Karpas-422 (cell line): ENCODE measurements around the gene ZNF134. TPM values are rescaled to one million over a fixed set of nuclear protein-coding genes. Genes with fewer than 3 reads are reported as not detected.

Experiments
- DNase-seq: peaks from one replicate; pipeline ENCODE4 v3.0.0-alpha.2; 2015
- H2AFZ ChIP-seq: fragments of 200-600 bp; sonication (generic); 2 replicates; pipeline ENCODE4 v1.6.1; 2014; ENCODE audit warnings: antibody characterized with exemption, low read length, mixed read lengths
- H3K27ac ChIP-seq: fragments of 200-600 bp; sonication (generic); 2 replicates; pipeline ENCODE4 v1.5.1; 2014; ENCODE audit warnings: mild to moderate bottlenecking, low read length, moderate library complexity
- H3K27me3 ChIP-seq: fragments of 200-600 bp; sonication (generic); 2 replicates; pipeline ENCODE4 v1.6.1; 2014; ENCODE audit warnings: low read length, mixed read lengths
- H3K36me3 ChIP-seq: fragments of 200-600 bp; sonication (generic); 2 replicates; pipeline ENCODE4 v1.6.1; 2014; ENCODE audit warnings: low read length, mixed read lengths; ENCODE audit not compliant: insufficient read depth
- H3K4me1 ChIP-seq: fragments of 200-600 bp; sonication (generic); 2 replicates; pipeline ENCODE4 v1.6.1; 2014; ENCODE audit warnings: mild to moderate bottlenecking, low read length, mixed read lengths
- H3K4me2 ChIP-seq: fragments of 200-600 bp; sonication (generic); 2 replicates; pipeline ENCODE4 v1.6.1; 2014; ENCODE audit warnings: low read length, low read depth, mild to moderate bottlenecking; ENCODE audit not compliant: poor library complexity, severe bottlenecking
- H3K4me3 ChIP-seq: fragments of 200-600 bp; sonication (generic); 2 replicates; pipeline ENCODE4 v1.5.1; 2014; ENCODE audit warnings: mild to moderate bottlenecking, antibody characterized with exemption, low read length, mixed read lengths
- H3K79me2 ChIP-seq: fragments of 200-600 bp; sonication (generic); 2 replicates; pipeline ENCODE4 v1.6.1; 2014; ENCODE audit warnings: mild to moderate bottlenecking, low read length, mixed read lengths
- H3K9ac ChIP-seq: fragments of 200-600 bp; sonication (generic); 2 replicates; pipeline ENCODE4 v1.6.0; 2014; ENCODE audit warnings: low read length
- H3K9me2 ChIP-seq: fragments of 200-600 bp; sonication (generic), shearing (Covaris generic); replicated peaks from 2 replicates; pipeline ENCODE4 v1.6.0; 2014; ENCODE audit warnings: mild to moderate bottlenecking, low read length, moderate library complexity; ENCODE audit not compliant: insufficient read depth
- H3K9me3 ChIP-seq: fragments of 300-700, 200-600 bp; sonication (generic); 2 replicates; pipeline ENCODE4 v1.6.1; 2014; ENCODE audit warnings: low read length, mixed read lengths
- H4K20me1 ChIP-seq: fragments of 200-600 bp; sonication (generic); 2 replicates; pipeline ENCODE4 v1.6.1; 2014; ENCODE audit warnings: mild to moderate bottlenecking, antibody characterized with exemption, low read length, low read depth; ENCODE audit not compliant: insufficient read depth
- total RNA-seq: library from RNA; depleted of rRNA; stranded (reverse); fragments of >200 nt; shearing (Covaris generic); gene quantifications from 2 replicates; pipeline ENCODE4 v1.2.3, GENCODE V29; 2014; ENCODE audit warnings: low replicate concordance

Gene ZNF134
- total RNA-seq, 1 experiment from 2014 or later = 13.7 TPM

DNA sequence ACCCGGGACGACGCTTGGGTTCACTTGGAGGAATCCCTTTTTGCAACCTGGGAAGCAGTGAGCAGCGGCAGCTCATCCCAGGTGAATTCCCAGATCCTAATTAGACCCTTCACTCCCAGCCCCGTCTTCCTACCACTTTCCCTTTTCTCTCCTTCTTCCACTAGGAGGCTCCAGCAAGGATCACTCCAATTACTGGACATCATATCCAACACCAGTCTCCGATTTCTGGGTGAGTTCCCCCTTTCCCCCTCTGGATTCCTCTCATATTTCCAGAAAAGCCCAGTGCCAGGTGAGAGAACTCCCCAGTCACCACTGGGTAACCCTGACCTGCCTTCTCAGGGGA, 37.6 kb downstream of the ZNF134 start:
- Histone ChIP-seq H3K36me3 (no peaks in the 10 kb centered on the region; the same call in 1 of the 2 replicates), H3K27ac (no peak overlapping the region), H3K27me3 (no peaks in the 10 kb centered on the region), H2AFZ (no peak overlapping the region), H3K9me3 (peaks cover 7% of the 10 kb centered on the region; the same call in 1 of the 2 replicates), H3K9ac (no peak overlapping the region), H3K9me2 (no peaks in the 10 kb centered on the region), H4K20me1 (no peaks in the 10 kb centered on the region), H3K4me2 (no peak overlapping the region), H3K79me2 (no peaks in the 10 kb centered on the region), H3K4me3 (no peak overlapping the region), H3K4me1 (no peaks in the 10 kb centered on the region)
- no peak for DNase-seq

DNA sequence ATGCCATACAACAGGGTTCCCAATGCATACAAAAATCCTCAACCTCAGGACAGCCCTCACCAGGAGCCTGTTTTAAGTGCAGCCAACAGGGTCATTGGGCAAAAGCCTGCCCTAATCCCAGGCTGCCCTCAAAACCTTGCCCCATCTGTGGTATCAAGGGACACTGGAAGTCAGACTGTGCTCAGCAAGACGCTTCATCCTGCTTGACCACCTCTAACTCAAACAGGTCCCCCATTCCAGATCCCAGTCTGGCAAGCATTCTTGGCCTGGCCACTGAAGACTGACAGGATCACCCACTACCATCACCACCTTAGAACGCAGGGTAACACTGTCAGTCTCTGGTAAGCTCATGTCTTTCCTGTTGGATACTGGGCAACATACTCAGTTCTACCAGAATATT, 39.6 kb downstream of the ZNF134 start:
- H3K4me3 ChIP-seq = no peak overlapping the region
- no peaks in the 10 kb centered on the region for H3K27me3 ChIP-seq
- DNase-seq = no peak
- H2AFZ ChIP-seq = no peak overlapping the region
- no peak overlapping the region for H3K27ac ChIP-seq
- H3K4me2 ChIP-seq = no peak overlapping the region
- no peaks in the 10 kb centered on the region for H3K4me1 ChIP-seq
- no peaks in the 10 kb centered on the region; the same call in 1 of the 2 replicates for H3K36me3 ChIP-seq
- no peaks in the 10 kb centered on the region for H4K20me1 ChIP-seq
- peaks cover 7% of the 10 kb centered on the region; the same call in 1 of the 2 replicates for H3K9me3 ChIP-seq
- no peaks in the 10 kb centered on the region for H3K79me2 ChIP-seq
- no peak overlapping the region for H3K9ac ChIP-seq
- H3K9me2 ChIP-seq = no peaks in the 10 kb centered on the region

DNA sequence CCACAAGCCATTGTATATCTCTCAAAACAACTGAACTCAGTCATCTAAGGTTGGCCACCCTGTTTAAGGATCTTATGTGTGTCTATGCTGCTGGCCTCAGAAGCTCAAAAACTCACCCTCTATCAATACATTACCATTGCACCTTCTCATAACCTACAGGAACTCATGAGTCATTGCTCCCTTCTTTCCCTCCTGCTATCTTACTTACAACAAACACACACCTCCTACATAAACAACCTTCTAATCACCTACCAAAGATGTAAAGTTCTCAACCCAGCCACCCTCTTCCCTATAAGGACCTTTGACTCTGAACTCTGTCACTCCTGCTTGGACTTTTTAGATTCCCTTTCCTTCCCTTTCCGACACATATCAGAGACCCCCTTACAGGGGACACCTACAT, 41.4 kb downstream of the ZNF134 start:
- Histone ChIP-seq H3K27ac (no peak overlapping the region), H3K27me3 (no peaks in the 10 kb centered on the region), H3K36me3 (no peaks in the 10 kb centered on the region; the same call in 1 of the 2 replicates), H3K9me3 (peaks cover 7% of the 10 kb centered on the region; the same call in 1 of the 2 replicates), H2AFZ (no peak overlapping the region), H4K20me1 (no peaks in the 10 kb centered on the region), H3K4me2 (no peak overlapping the region), H3K9me2 (no peaks in the 10 kb centered on the region), H3K4me1 (no peaks in the 10 kb centered on the region), H3K9ac (no peak overlapping the region), H3K79me2 (no peaks in the 10 kb centered on the region), H3K4me3 (no peak overlapping the region)
- no peak for DNase-seq

DNA sequence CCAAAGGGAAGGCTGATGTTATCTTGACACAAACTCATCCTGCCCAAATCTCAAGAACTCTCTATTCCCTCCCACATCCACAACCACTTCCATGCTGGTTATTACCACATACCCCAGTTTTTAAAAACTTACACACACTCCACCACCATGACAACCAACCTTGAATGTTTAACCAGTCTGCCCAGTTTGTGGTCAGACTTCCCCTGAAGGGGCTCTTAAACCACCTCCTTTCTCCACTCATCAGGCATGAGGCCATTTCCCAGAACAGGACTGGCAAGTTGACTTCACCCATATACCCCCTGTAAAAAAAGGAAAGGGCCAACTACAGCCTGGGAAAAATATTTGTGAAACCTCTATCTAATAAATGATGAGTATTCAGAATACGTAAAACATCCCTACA, 42.3 kb downstream of the ZNF134 start:
- Histone ChIP-seq H2AFZ (no peak overlapping the region), H3K27ac (no peak overlapping the region), H3K79me2 (no peaks in the 10 kb centered on the region), H3K4me2 (no peak overlapping the region), H3K4me1 (no peaks in the 10 kb centered on the region), H3K36me3 (no peaks in the 10 kb centered on the region; the same call in 1 of the 2 replicates), H4K20me1 (no peaks in the 10 kb centered on the region), H3K4me3 (no peak overlapping the region), H3K9me3 (peaks cover 7% of the 10 kb centered on the region; the same call in 1 of the 2 replicates), H3K9me2 (no peaks in the 10 kb centered on the region), H3K9ac (no peak overlapping the region), H3K27me3 (no peaks in the 10 kb centered on the region)
- no peak for DNase-seq

DNA sequence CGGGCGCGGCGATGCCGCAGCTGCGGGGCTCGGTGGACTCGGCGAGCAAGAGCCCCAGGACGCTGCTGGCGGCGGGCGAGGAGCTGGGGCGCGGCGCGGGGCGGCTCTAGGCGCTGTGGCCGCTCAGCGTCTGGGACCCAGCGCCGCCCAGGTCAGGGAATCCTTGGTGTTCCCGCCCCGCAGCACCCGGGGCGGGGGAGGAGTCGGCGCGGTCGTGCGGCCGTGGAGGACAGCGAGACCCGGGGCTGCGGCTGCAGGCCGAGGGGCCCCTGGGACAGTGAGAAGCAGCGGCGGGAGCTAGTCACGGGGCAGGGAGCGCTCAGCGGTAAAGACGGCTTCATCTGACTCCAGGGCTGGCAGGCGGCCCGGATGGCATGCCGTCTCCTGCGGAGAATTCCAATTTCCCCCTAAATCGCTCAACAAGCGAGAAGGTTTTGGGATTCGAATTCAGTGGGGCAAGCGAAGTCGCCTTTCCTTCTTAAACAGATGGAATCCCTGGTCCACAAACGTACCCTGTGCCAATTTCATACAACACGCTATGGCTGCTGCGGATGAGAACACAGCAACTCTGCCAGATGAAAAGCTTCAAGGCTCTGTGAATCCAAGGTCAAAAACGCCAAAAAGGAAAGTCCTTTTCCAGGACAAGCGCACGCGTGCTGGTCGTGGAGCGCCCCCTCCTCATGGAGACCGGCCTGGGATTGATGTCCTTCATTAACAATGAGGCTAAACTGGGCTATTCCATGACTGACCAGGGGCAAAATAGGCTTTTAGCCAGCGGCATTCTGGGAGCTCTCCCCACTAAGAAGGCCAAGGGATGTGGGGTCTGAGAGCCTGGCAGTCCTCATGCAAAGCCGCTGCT, 50.5 kb downstream of the ZNF134 start:
- no peaks in the 10 kb centered on the region for H3K79me2 ChIP-seq
- no peaks in the 10 kb centered on the region for H3K27me3 ChIP-seq
- no peaks in the 10 kb centered on the region for H4K20me1 ChIP-seq
- H3K9me2 ChIP-seq = no peaks in the 10 kb centered on the region
- no peak overlapping the region for H3K4me3 ChIP-seq
- H3K4me2 ChIP-seq = no peak overlapping the region
- no peaks in the 10 kb centered on the region for H3K36me3 ChIP-seq
- no peak overlapping the region for H3K9ac ChIP-seq
- DNase-seq = no peak
- no peaks in the 10 kb centered on the region for H3K4me1 ChIP-seq
- H3K9me3 ChIP-seq = no peaks in the 10 kb centered on the region
- H3K27ac ChIP-seq = no peak overlapping the region
- H2AFZ ChIP-seq = no peak overlapping the region

DNA sequence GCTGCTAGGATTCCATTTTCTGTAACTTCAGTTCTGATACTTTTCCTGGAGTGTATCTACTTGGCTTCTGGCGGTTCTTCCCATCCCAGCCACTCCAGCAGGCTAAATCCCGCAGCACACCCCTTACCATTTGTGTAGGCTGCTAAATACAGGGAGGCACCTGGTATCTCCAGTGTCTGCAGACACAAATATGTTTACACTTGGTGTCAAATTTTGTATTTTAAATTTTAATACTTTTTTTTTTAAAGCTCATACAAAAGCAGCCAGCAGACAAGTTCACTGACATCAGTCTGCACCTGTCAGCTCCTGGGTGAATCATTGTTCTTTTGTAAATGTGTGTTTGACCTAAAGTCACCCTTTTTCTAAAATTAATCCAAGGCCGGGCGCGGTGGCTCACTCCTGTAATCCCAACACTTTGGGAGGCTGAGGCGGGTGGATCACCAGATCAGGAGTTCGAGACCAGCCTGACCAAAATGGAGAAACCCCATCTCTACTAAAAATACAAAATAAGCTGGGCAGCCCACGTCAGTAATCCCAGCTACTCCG, 51.3 kb downstream of the ZNF134 start:
- no peak overlapping the region for H3K4me3 ChIP-seq
- no peak for DNase-seq
- no peak overlapping the region for H3K9ac ChIP-seq
- no peaks in the 10 kb centered on the region for H3K36me3 ChIP-seq
- no peaks in the 10 kb centered on the region for H3K4me1 ChIP-seq
- no peaks in the 10 kb centered on the region for H3K9me3 ChIP-seq
- no peaks in the 10 kb centered on the region for H3K27me3 ChIP-seq
- no peak overlapping the region for H3K4me2 ChIP-seq
- no peak overlapping the region for H2AFZ ChIP-seq
- H3K9me2 ChIP-seq = no peaks in the 10 kb centered on the region
- no peaks in the 10 kb centered on the region for H3K79me2 ChIP-seq
- H3K27ac ChIP-seq = no peak overlapping the region
- no peaks in the 10 kb centered on the region for H4K20me1 ChIP-seq

DNA sequence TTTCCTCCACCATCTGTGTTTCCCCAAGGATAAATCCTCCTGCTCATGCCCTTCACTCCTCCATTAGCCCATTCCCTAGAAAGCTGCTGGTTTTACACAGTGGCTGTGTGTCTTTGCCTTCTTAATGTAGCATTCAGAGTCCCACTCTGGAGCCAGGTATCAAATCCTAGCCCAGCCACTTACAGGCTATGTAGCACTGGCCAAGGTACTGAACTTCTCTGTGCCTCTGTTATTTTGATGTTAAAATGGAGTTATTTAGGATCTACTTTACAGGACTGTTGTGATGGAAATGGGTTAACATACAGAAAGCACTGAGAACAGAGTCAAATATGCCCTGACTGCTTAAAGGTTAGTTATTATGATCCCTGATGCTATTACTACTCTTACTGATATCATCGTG, 53.2 kb downstream of the ZNF134 start:
- H3K36me3 ChIP-seq = no peaks in the 10 kb centered on the region
- no peak overlapping the region for H3K4me2 ChIP-seq
- no peaks in the 10 kb centered on the region for H3K27me3 ChIP-seq
- H3K27ac ChIP-seq = no peak overlapping the region
- no peaks in the 10 kb centered on the region for H4K20me1 ChIP-seq
- H3K4me1 ChIP-seq = no peaks in the 10 kb centered on the region
- no peak overlapping the region for H3K4me3 ChIP-seq
- H2AFZ ChIP-seq = no peak overlapping the region
- H3K9me3 ChIP-seq = no peaks in the 10 kb centered on the region
- no peak for DNase-seq
- H3K9ac ChIP-seq = no peak overlapping the region
- H3K79me2 ChIP-seq = no peaks in the 10 kb centered on the region
- no peaks in the 10 kb centered on the region for H3K9me2 ChIP-seq

DNA sequence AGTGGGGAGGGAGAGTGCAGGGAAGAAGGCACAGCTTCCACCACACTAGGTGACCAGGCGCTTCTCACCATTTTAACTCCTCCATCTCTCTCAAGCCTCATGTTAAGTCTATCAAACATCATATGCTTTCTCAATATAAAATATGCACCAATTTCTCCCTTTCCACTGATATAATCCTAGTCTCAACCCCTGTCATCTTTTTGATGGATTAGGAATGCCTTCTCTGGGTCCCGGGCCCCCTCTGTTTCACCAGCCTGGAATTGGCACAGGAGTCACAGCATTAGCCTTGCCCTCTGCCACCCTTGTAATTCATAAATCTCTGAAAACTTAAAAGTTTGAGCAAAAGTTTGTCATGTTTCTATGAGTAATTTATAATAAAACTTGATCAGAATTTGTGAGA, 54.6 kb downstream of the ZNF134 start, which contains the start of gene ZSCAN4:
TSS of gene ZSCAN4 (plus strand) at position 301 of the 400 bp plus-strand sequence. CDS start 7,211 bp downstream, outside the sequence.
- Histone ChIP-seq H3K36me3 (no peaks in the 10 kb centered on the region), H3K4me1 (no peaks in the 10 kb centered on the region), H3K9me3 (no peaks in the 10 kb centered on the region), H3K4me2 (no peak within 1 kb of the TSS), H3K27me3 (no peaks in the 10 kb centered on the region), H3K79me2 (no peaks in the 10 kb centered on the region), H3K9ac (no peak within 1 kb of the TSS), H3K9me2 (no peaks in the 10 kb centered on the region), H4K20me1 (no peaks in the 10 kb centered on the region), H3K27ac (no peak within 1 kb of the TSS), H3K4me3 (no peak within 1 kb of the TSS), H2AFZ (no peak within 1 kb of the TSS)
- DNase-seq = no peak
